ENCODE results near the gene BCL2L13. TPM values are rescaled to one million over a fixed set of nuclear protein-coding genes. Genes with fewer than 3 reads are reported as not detected.

Gene BCL2L13
- polyA plus RNA-seq, 1 donor (not counting 4 experiments of a cell fraction or from before 2014, with no cell fraction given) = 51.0 TPM

GRCh38 chr22:17734187-17734586, 95.6 kb downstream of the BCL2L13 start:
- H3K9me1 ChIP-seq (ENCODE audit: control insufficient read depth, extremely low read depth, insufficient read depth, low read length) = no peaks in the 10 kb centered on the region
- H3K27ac ChIP-seq (ENCODE audit: control insufficient read depth, insufficient read depth, low read length) = no peak overlapping the region
- no peaks in the 10 kb centered on the region for H4K20me1 ChIP-seq (ENCODE audit: control insufficient read depth, extremely low read depth, insufficient read depth, low read length)
- no peaks in the 10 kb centered on the region for H3K79me2 ChIP-seq (ENCODE audit: control insufficient read depth, insufficient read depth, low read length)
- H3K9me3 ChIP-seq (ENCODE audit: control insufficient read depth, low read depth, low read length) = no peaks in the 10 kb centered on the region
- no peaks in the 10 kb centered on the region for H3K4me1 ChIP-seq (ENCODE audit: control insufficient read depth, extremely low read depth, insufficient read depth, low read length)
- TF ChIP-seq CTCF (optimal IDR thresholded peaks at IDR 0.05 in 1 of 3, IDR thresholded peaks at IDR 0.05 in 1 of 3, conservative IDR thresholded peaks at IDR 0.05 in 1 of 3; ENCODE audit: extremely low read depth in 1 of 3, insufficient read depth in 2 of 3, low read length in 3 of 3) (no peak), EZH2 (IDR thresholded peaks at IDR 0.05; ENCODE audit: low read length) (no peak)
- H3K9ac ChIP-seq (ENCODE audit: control insufficient read depth, extremely low read depth, insufficient read depth, low read length) = no peak overlapping the region
- H3K4me3 ChIP-seq (ENCODE audit: control insufficient read depth in 2 of 3, extremely low read depth in 1 of 3, insufficient read depth in 2 of 3, low read depth in 1 of 3, low read length in 3 of 3) = no peak overlapping the region
- DNase-seq (ENCODE audit: low read depth, low spot score) (no peak), FAIRE-seq (no peak)
- H3K4me2 ChIP-seq (ENCODE audit: control insufficient read depth, extremely low read depth, insufficient read depth, low read depth, low read length) = no peak overlapping the region
- no peaks in the 10 kb centered on the region for H3K27me3 ChIP-seq (ENCODE audit: control insufficient read depth, extremely low read depth, insufficient read depth, low read length)
- dilution Hi-C loops (cut with MboI; ENCODE audit: extremely low pct_ligation_motif_present, low sequenced_read_pairs) = no loop called here
- H2AFZ ChIP-seq (ENCODE audit: control insufficient read depth, low read length) = no peak overlapping the region
- peaks cover 16 to 31% of the 10 kb centered on the region in 2 experiments for H3K36me3 ChIP-seq (ENCODE audit: control insufficient read depth in 2 of 2, extremely low read depth in 1 of 2, insufficient read depth in 2 of 2, low read length in 2 of 2)

- no peak for DNase-seq (ENCODE audit: low read depth, low spot score)
- H3K4me3 ChIP-seq (ENCODE audit: control insufficient read depth in 2 of 3, extremely low read depth in 1 of 3, insufficient read depth in 2 of 3, low read depth in 1 of 3, low read length in 3 of 3) = no peak overlapping the region
- no peak overlapping the region for H3K9ac ChIP-seq (ENCODE audit: control insufficient read depth, extremely low read depth, insufficient read depth, low read length)
- no peak overlapping the region for H2AFZ ChIP-seq (ENCODE audit: control insufficient read depth, low read length)
- no peaks in the 10 kb centered on the region for H3K79me2 ChIP-seq (ENCODE audit: control insufficient read depth, insufficient read depth, low read length)
- no peaks in the 10 kb centered on the region for H3K4me1 ChIP-seq (ENCODE audit: control insufficient read depth, extremely low read depth, insufficient read depth, low read length)
- H3K27ac ChIP-seq (ENCODE audit: control insufficient read depth, insufficient read depth, low read length) = no peak overlapping the region
- no peaks in the 10 kb centered on the region for H3K9me3 ChIP-seq (ENCODE audit: control insufficient read depth, low read depth, low read length)
- H4K20me1 ChIP-seq (ENCODE audit: control insufficient read depth, extremely low read depth, insufficient read depth, low read length) = no peaks in the 10 kb centered on the region
- H3K9me1 ChIP-seq (ENCODE audit: control insufficient read depth, extremely low read depth, insufficient read depth, low read length) = no peaks in the 10 kb centered on the region
- no peak for FAIRE-seq
- dilution Hi-C loops (cut with MboI; ENCODE audit: extremely low pct_ligation_motif_present, low sequenced_read_pairs) = no loop called here
- H3K27me3 ChIP-seq (ENCODE audit: control insufficient read depth, extremely low read depth, insufficient read depth, low read length) = no peaks in the 10 kb centered on the region
- no peak for TF ChIP-seq EZH2 (IDR thresholded peaks at IDR 0.05; ENCODE audit: low read length)
- peaks cover under 1 to 16% of the 10 kb centered on the region in 2 experiments for H3K36me3 ChIP-seq (ENCODE audit: control insufficient read depth in 2 of 2, extremely low read depth in 1 of 2, insufficient read depth in 2 of 2, low read length in 2 of 2)
- H3K4me2 ChIP-seq (ENCODE audit: control insufficient read depth, extremely low read depth, insufficient read depth, low read depth, low read length) = no peak overlapping the region
Measured at GRCh38 chr22:17738386-17739128, 100.0 kb downstream of the BCL2L13 start.
